AG04449 (cell line): Measurements from ENCODE around the gene RAD51B.

Source experiments
- CTCF ChIA-PET: fragments of 350-600 bp; formaldehyde crosslinking; extraction: SDS; loops from one replicate; lab custom pipeline; 2021; ENCODE audit warnings: antibody characterized with exemption; lab: Yijun Ruan, JAX
- POLR2A ChIA-PET: fragments of 400-600, 350-600 bp; formaldehyde crosslinking; extraction: SDS; loops from one replicate; lab custom pipeline; 2020; ENCODE audit warnings: antibody characterized with exemption, inconsistent platforms; lab: Yijun Ruan, JAX
- DNase-seq: peaks from one replicate; pipeline ENCODE4 v3.0.0-alpha.2; 2010; ENCODE audit warnings: low read depth, low spot score
- H3K4me3 ChIP-seq: 2 replicates; pipeline ENCODE4 v1.5.1; 2011; ENCODE audit warnings: low read depth, mild to moderate bottlenecking, control low read depth, low read length
- CTCF ChIP-seq: IDR thresholded peaks from one replicate; pipeline ENCODE4 v1.5.1; 2011; ENCODE audit warnings: mild to moderate bottlenecking, moderate library complexity, low read length, control low read depth, inconsistent platforms; ENCODE audit not compliant: insufficient read depth; ENCODE audit errors: missing control alignments

RAD51B gene

GRCh38 chr14:68405961-68406360 lies 586.4 kb downstream of the RAD51B start:
- no peak overlapping the region for H3K4me3 ChIP-seq
- DNase-seq = no peak
- POLR2A ChIA-PET = interaction anchor here (0.7 kb wide), 1 partner anchor 44 kb away, joined by 5 read pairs; no protein-coding TSS in a partner anchor
- TF ChIP-seq CTCF = no peak
- CTCF ChIA-PET = interaction anchor here (1.0 kb wide), 1 partner anchor 39 kb away, joined by 3 read pairs; no protein-coding TSS in a partner anchor

- POLR2A ChIA-PET = no interaction called here
Measured at GRCh38 chr14:68407285-68407684, 587.7 kb downstream of the RAD51B start.

GRCh38 chr14:68407825-68408224 lies 588.2 kb downstream of the RAD51B start:
- DNase-seq = no peak
- no peak overlapping the region for H3K4me3 ChIP-seq
- TF ChIP-seq CTCF = no peak
- POLR2A ChIA-PET = no interaction called here
- CTCF ChIA-PET = no interaction called here

More at GRCh38 chr14:68407285-68407684, 587.7 kb downstream of the RAD51B start:
- CTCF ChIA-PET = no interaction called here
- no peak for TF ChIP-seq CTCF
- no peak overlapping the region for H3K4me3 ChIP-seq
- DNase-seq = no peak

GRCh38 chr14:68408680-68409079 lies 589.1 kb downstream of the RAD51B start:
- CTCF ChIA-PET = no interaction called here
- POLR2A ChIA-PET = interaction anchor here (0.7 kb wide), 1 partner anchor 138 kb away, joined by 4 read pairs; no protein-coding TSS in a partner anchor
- DNase-seq = no peak
- TF ChIP-seq CTCF = no peak
- H3K4me3 ChIP-seq = no peak overlapping the region

GRCh38 chr14:68409387-68409786 lies 589.8 kb downstream of the RAD51B start:
- DNase-seq = no peak
- ChIA-PET POLR2A (interaction anchor here (0.7 kb wide), 1 partner anchor 138 kb away, joined by 4 read pairs; no protein-coding TSS in a partner anchor), CTCF (interaction anchor here (1.7 kb wide), 1 partner anchor 8 kb away, joined by 6 read pairs; no protein-coding TSS in a partner anchor)
- H3K4me3 ChIP-seq = no peak overlapping the region
- no peak for TF ChIP-seq CTCF

- ChIA-PET CTCF (interaction anchor here (0.9 to 1.5 kb wide), 2 partner anchors 23 to 29 kb away, joined by 3 to 6 read pairs; no protein-coding TSS in a partner anchor), POLR2A (interaction anchor here (0.6 kb wide), 1 partner anchor 350 kb away, joined by 3 read pairs; no protein-coding TSS in a partner anchor)
- no peak for DNase-seq
- no peak for TF ChIP-seq CTCF
- no peak overlapping the region for H3K4me3 ChIP-seq
Measured at GRCh38 chr14:68412505-68413465, 593.2 kb downstream of the RAD51B start.
